Kidney glomerular epithelial cell (primary cell): ENCODE measurements around the gene C16orf78.

Experiments
- DNase-seq: peaks from one replicate; lab custom pipeline; 2025; lab: John Stamatoyannopoulos, UW

The C16orf78 gene

GRCh38 chr16:49373504-49373903 is at the start of gene C16orf78:
Gene C16orf78 (plus strand): TSS chr16:49373804. CDS start chr16:49373940, 136 bp downstream.
- DNase-seq: no peak

- DNase-seq: no peak
Measured at GRCh38 chr16:49324703-49325102, 48.9 kb upstream of the C16orf78 start.

GRCh38 chr16:49327466-49327865 is 46.1 kb upstream of the C16orf78 start:
- no peak for DNase-seq

GRCh38 chr16:49328325-49328724 is 45.3 kb upstream of the C16orf78 start:
- no peak for DNase-seq

GRCh38 chr16:49330562-49331201 is 42.9 kb upstream of the C16orf78 start:
- DNase-seq: no peak

GRCh38 chr16:49332589-49333258 is 40.9 kb upstream of the C16orf78 start:
- no peak for DNase-seq

GRCh38 chr16:49333259-49333597 is 40.4 kb upstream of the C16orf78 start:
- DNase-seq: no peak

GRCh38 chr16:49335828-49336227 is 37.8 kb upstream of the C16orf78 start:
- DNase-seq: no peak

GRCh38 chr16:49336581-49336980 is 37.0 kb upstream of the C16orf78 start:
- DNase-seq: no peak

- DNase-seq: no peak
Measured at GRCh38 chr16:49337814-49338350, 35.7 kb upstream of the C16orf78 start.

GRCh38 chr16:49338611-49339265 is 34.9 kb upstream of the C16orf78 start:
- no peak for DNase-seq

GRCh38 chr16:49340466-49340865 is 33.1 kb upstream of the C16orf78 start:
- DNase-seq: no peak

GRCh38 chr16:49341706-49342105 is 31.9 kb upstream of the C16orf78 start:
- DNase-seq: no peak

- no peak for DNase-seq
Measured at GRCh38 chr16:49342336-49343265, 31.0 kb upstream of the C16orf78 start.

GRCh38 chr16:49343291-49343690 is 30.3 kb upstream of the C16orf78 start:
- DNase-seq: no peak

GRCh38 chr16:49344401-49344800 is 29.2 kb upstream of the C16orf78 start:
- DNase-seq: no peak

- DNase-seq: no peak
Measured at GRCh38 chr16:49345829-49346228, 27.8 kb upstream of the C16orf78 start.

GRCh38 chr16:49346459-49346858 is 27.1 kb upstream of the C16orf78 start:
- no peak for DNase-seq

GRCh38 chr16:49347476-49347875 is 26.1 kb upstream of the C16orf78 start:
- DNase-seq: no peak

- DNase-seq: no peak
Measured at GRCh38 chr16:49348408-49349176, 25.0 kb upstream of the C16orf78 start.
